Aorta (tissue), 5 donors: ENCODE results near the gene AGMO. TPM values are rescaled to one million over a fixed set of nuclear protein-coding genes. Genes with fewer than 3 reads are reported as not detected.

Experiments
- ATAC-seq: fragments of 200-7000 bp; cut with Tn5 transposase; one replicate; pipeline ENCODE4 v1.9.1; 2022; ENCODE audit warnings: moderate library complexity; ENCODE audit not compliant: low FRiP score
- DNase-seq, 2 donors: peaks; one replicate each; pipeline ENCODE4 v3.0.0-alpha.2; 2020
- H3K27ac ChIP-seq, 2 donors: one replicate each; pipeline ENCODE4 v1.5.1; 2013; ENCODE audit warnings: low read length in 2 of 2, mild to moderate bottlenecking in 2 of 2, moderate library complexity in 2 of 2, control low read depth in 1 of 2, inconsistent platforms in 1 of 2, low read depth in 1 of 2
- H3K27me3 ChIP-seq, 2 donors: one replicate each; pipeline ENCODE4 v1.6.1; 2013; ENCODE audit warnings: control low read depth in 1 of 2, low read length in 1 of 2, mild to moderate bottlenecking in 1 of 2, moderate library complexity in 1 of 2; ENCODE audit not compliant: insufficient read depth in 2 of 2, control insufficient read depth in 1 of 2
- H3K36me3 ChIP-seq, 2 donors: one replicate each; pipeline ENCODE4 v1.6.1; 2013; ENCODE audit warnings: control low read depth in 1 of 2, low read length in 1 of 2, mild to moderate bottlenecking in 1 of 2; ENCODE audit not compliant: insufficient read depth in 2 of 2, control insufficient read depth in 1 of 2
- H3K4me1 ChIP-seq, 2 donors: one replicate each; pipeline ENCODE4 v1.6.1; 2013; ENCODE audit warnings: low read length in 2 of 2, control low read depth in 1 of 2, mild to moderate bottlenecking in 1 of 2, moderate library complexity in 1 of 2; ENCODE audit not compliant: insufficient read depth in 2 of 2, control insufficient read depth in 1 of 2
- H3K4me3 ChIP-seq, 2 donors: one replicate each; pipeline ENCODE4 v1.5.1; 2013; ENCODE audit warnings: low read length in 2 of 2, control low read depth in 1 of 2, mild to moderate bottlenecking in 1 of 2
- H3K9me3 ChIP-seq: one replicate; pipeline ENCODE4 v1.6.1; 2013; ENCODE audit warnings: mild to moderate bottlenecking, low read length; ENCODE audit not compliant: control insufficient read depth
- WGBS, 2 donors: extraction: QIAGEN DNeasy Blood & Tissue Kit; methylation state at CpG; one replicate each; pipeline ENCODE4 v1.1.7; 2013; 5-methylcytosine and 5-hydroxymethylcytosine counted together
- intact Hi-C, 2 donors: fragments of 100-400 bp; cut with DNase I; formaldehyde crosslinking; loops; one replicate each; pipeline versions ENCODE4 v1.14.2 to v1.15.0; 2022
- polyA plus RNA-seq, 2 donors: library from polyadenylated mRNA; stranded (reverse); fragments of 200-250 nt; gene quantifications; one replicate each; pipeline ENCODE4 v1.2.3, GENCODE V29; 2013
- total RNA-seq, 2 donors: library from RNA; stranded (reverse); fragmentation: NEBNext Ultra II Directional; extraction: Animal tissue kit (Norgen Biotek cat#: 25700); gene quantifications; one replicate each; pipeline ENCODE4 v1.2.1, GENCODE V29; 2021
- donor health status: healthy with polysubstance abuse.
- donor health status: Bipolar disorder and iron deficiency.
- donor health status: DM: no; HTN: no; CAD: no.
- donor health status: DM: no; HTN: no; CAD: no.
- donor health status: DM: yes; HTN: yes; CAD: no.

AGMO gene
- total and polyA plus RNA-seq, 4 donors, result 0.69 to 3.4 (median 1.7) TPM

- DNase-seq (no peak), ATAC-seq (no peak)
- no peaks in the 10 kb centered on the region for H3K36me3 ChIP-seq
- no peaks in the 10 kb centered on the region for H3K27me3 ChIP-seq
- 30 to 32% methylated on average over 3 of the region's 3 CpGs for WGBS, 2 donors
- H3K4me1 ChIP-seq, result no peaks in the 10 kb centered on the region
- intact Hi-C loops, result no loop called here
- no peak overlapping the region for H3K27ac ChIP-seq
- no peak overlapping the region for H3K4me3 ChIP-seq
- H3K9me3 ChIP-seq, result no peaks in the 10 kb centered on the region
These were observed 9.6 kb upstream of the AGMO start for GRCh38 chr7:15571301-15571878.

DNA sequence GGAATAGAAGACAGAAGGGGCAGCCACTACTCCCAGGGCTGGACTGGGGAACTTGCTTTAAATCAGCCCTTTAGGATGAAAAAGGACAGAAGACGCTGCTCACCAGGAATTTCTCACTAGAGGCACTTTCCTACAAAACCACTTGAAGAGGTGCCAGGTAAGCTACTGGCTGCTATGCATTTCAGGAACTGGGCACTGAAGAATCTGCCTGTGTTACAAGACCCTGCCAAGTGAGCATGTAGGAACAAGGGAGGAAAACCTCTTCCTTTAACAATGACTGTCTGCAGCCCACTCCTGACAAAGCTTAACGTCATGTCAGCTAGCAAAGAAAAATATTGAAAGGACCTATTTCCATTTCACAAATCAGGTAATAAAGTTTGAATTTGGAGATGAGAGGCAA is 5.8 kb upstream of the AGMO start:
- DNase-seq (no peak), ATAC-seq (no peak)
- intact Hi-C loops, result no loop called here
- Histone ChIP-seq H3K9me3 (no peaks in the 10 kb centered on the region), H3K27ac (no peak overlapping the region), H3K4me1 (no peaks in the 10 kb centered on the region), H3K27me3 (no peaks in the 10 kb centered on the region), H3K4me3 (no peak overlapping the region), H3K36me3 (no peaks in the 10 kb centered on the region)
- 24 to 50% methylated on average over 2 of the region's 2 CpGs for WGBS, 2 donors

- Histone ChIP-seq H3K27ac (no peak overlapping the region), H3K36me3 (no peaks in the 10 kb centered on the region), H3K4me3 (no peak overlapping the region), H3K4me1 (no peaks in the 10 kb centered on the region), H3K27me3 (no peaks in the 10 kb centered on the region), H3K9me3 (no peaks in the 10 kb centered on the region)
- WGBS, 2 donors, result 75 to 87% methylated on average over 3 of the region's 3 CpGs
- DNase-seq, result no peak
- intact Hi-C loops, result no loop called here
- ATAC-seq, result no peak
These were observed 5.2 kb upstream of the AGMO start for GRCh38 chr7:15567036-15567435.

GRCh38 chr7:15566476-15566875 is 4.7 kb upstream of the AGMO start:
- DNase-seq (no peak), ATAC-seq (no peak)
- intact Hi-C loops, result no loop called here
- WGBS, 2 donors, result 91 to 93% methylated on average over 5 of the region's 5 CpGs
- H3K9me3 ChIP-seq, result no peaks in the 10 kb centered on the region
- H3K27ac ChIP-seq, result no peak overlapping the region
- no peak overlapping the region for H3K4me3 ChIP-seq
- H3K4me1 ChIP-seq, result no peaks in the 10 kb centered on the region
- no peaks in the 10 kb centered on the region for H3K27me3 ChIP-seq
- H3K36me3 ChIP-seq, result no peaks in the 10 kb centered on the region

DNA sequence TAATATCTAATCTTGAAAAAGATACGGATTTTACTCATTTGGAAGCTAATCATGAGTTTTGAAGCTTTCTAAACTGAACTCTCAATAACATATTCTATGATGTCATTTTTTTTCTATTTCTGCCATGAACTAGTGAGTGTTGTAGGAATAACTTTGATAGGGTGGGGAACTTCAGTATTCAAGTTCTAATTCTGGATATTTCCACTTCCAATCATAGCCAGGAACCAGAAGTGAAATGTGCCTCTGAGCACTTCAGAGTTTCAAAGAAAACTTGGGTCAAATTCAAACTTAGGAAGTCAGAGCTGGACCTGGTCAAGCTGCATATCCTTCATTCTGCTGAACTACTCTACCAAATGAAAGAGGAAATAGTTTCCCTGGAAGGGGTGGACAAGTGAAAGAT is 847 bp downstream of the AGMO start:
- WGBS, 2 donors, result 18 to 24% methylated on average over 1 of the region's 1 CpG
- DNase-seq, result no peak
- H3K27ac ChIP-seq, result no peak overlapping the region

GRCh38 chr7:15559416-15559928 is 2.3 kb downstream of the AGMO start:
- no peaks in the 10 kb centered on the region for H3K27me3 ChIP-seq
- ATAC-seq, result no peak
- no peak overlapping the region for H3K27ac ChIP-seq
- H3K36me3 ChIP-seq, result no peaks in the 10 kb centered on the region
- 79 to 80% methylated on average over 3 of the region's 3 CpGs for WGBS, 2 donors
- DNase-seq, result no peak
- no peaks in the 10 kb centered on the region for H3K9me3 ChIP-seq
- no peaks in the 10 kb centered on the region for H3K4me1 ChIP-seq
- H3K4me3 ChIP-seq, result no peak overlapping the region
- intact Hi-C loops, result no loop called here

More for the DNA sequence above, 847 bp downstream of the AGMO start:
- no peaks in the 10 kb centered on the region for H3K36me3 ChIP-seq
- no peaks in the 10 kb centered on the region for H3K27me3 ChIP-seq
- H3K4me3 ChIP-seq, result no peak overlapping the region
- intact Hi-C loops, result no loop called here
- no peaks in the 10 kb centered on the region for H3K9me3 ChIP-seq
- ATAC-seq, result no peak
- H3K4me1 ChIP-seq, result no peaks in the 10 kb centered on the region

GRCh38 chr7:15558756-15559155 is 3.1 kb downstream of the AGMO start:
- DNase-seq (no peak), ATAC-seq (no peak)
- Histone ChIP-seq H3K4me3 (no peak overlapping the region), H3K27me3 (no peaks in the 10 kb centered on the region), H3K36me3 (no peaks in the 10 kb centered on the region), H3K9me3 (no peaks in the 10 kb centered on the region), H3K4me1 (no peaks in the 10 kb centered on the region), H3K27ac (no peak overlapping the region)
- intact Hi-C loops, result no loop called here
- WGBS, 2 donors, result 49 to 63% methylated on average over 2 of the region's 2 CpGs

- DNase-seq (no peak), ATAC-seq (no peak)
- H3K4me1 ChIP-seq, result no peaks in the 10 kb centered on the region
- no peak overlapping the region for H3K27ac ChIP-seq
- no peaks in the 10 kb centered on the region for H3K9me3 ChIP-seq
- H3K27me3 ChIP-seq, result no peaks in the 10 kb centered on the region
- no peak overlapping the region for H3K4me3 ChIP-seq
- intact Hi-C loops, result no loop called here
- H3K36me3 ChIP-seq, result no peaks in the 10 kb centered on the region
These were observed 4.1 kb downstream of the AGMO start for GRCh38 chr7:15557686-15558085.

- Histone ChIP-seq H3K27ac (no peak overlapping the region), H3K4me1 (no peaks in the 10 kb centered on the region), H3K4me3 (no peak overlapping the region), H3K27me3 (no peaks in the 10 kb centered on the region), H3K36me3 (no peaks in the 10 kb centered on the region), H3K9me3 (no peaks in the 10 kb centered on the region)
- WGBS, 2 donors, result 88 to 90% methylated on average over 8 of the region's 8 CpGs
- no peak for ATAC-seq
- no peak for DNase-seq
- intact Hi-C loops, result no loop called here
These were observed 4.6 kb downstream of the AGMO start for GRCh38 chr7:15557186-15557585.
